HG03045 (cell line): Measurements from ENCODE around the gene CAPN1.
A peak's percentile ranks its signal among the peaks of the same experiment; 100 is the strongest.
"Not testable (repeated sequence)": the region's sequence is repeated elsewhere in the genome, so short reads cannot be mapped to it uniquely, and the experiment has no call there.

Experiments
- ATAC-seq: cut with Tn5 transposase; IDR thresholded peaks from one replicate; pipeline ENCODE4 v1.9.1; 2021; ENCODE audit warnings: mild to moderate bottlenecking, moderate library complexity; ENCODE audit not compliant: unreplicated experiment

The CAPN1 gene

GRCh38 chr11:65159012-65159411 is 22.7 kb upstream of the CAPN1 start:
- no peak for ATAC-seq

- ATAC-seq: no peak
These were observed 21.1 kb upstream of the CAPN1 start for GRCh38 chr11:65160643-65161042.

- ATAC-seq: no peak
These were observed 18.0 kb upstream of the CAPN1 start for GRCh38 chr11:65163684-65164083.

- ATAC-seq: no peak
These were observed 16.1 kb upstream of the CAPN1 start for GRCh38 chr11:65165410-65166317.

- no peak for ATAC-seq
These were observed 14.8 kb upstream of the CAPN1 start for GRCh38 chr11:65166893-65167292.

- no peak for ATAC-seq
These were observed 14.1 kb upstream of the CAPN1 start for GRCh38 chr11:65167656-65168055.

GRCh38 chr11:65169164-65169641 is 12.5 kb upstream of the CAPN1 start:
- no peak for ATAC-seq

GRCh38 chr11:65170058-65170534 is 11.6 kb upstream of the CAPN1 start, which contains the start of gene SPDYC:
TSS of gene SPDYC (plus strand) at chr11:65170233. CDS start at chr11:65171358, 1,125 bp downstream.
- no peak for ATAC-seq

- no peak for ATAC-seq
These were observed 9.1 kb upstream of the CAPN1 start for GRCh38 chr11:65172600-65172999.

- not testable (repeated sequence) for ATAC-seq
These were observed 7.1 kb upstream of the CAPN1 start for GRCh38 chr11:65174571-65175010.

- ATAC-seq: peak; percentile 53
These were observed 705 bp upstream of the CAPN1 start for GRCh38 chr11:65180877-65181568.

GRCh38 chr11:65182258-65183170 is 786 bp downstream of the CAPN1 start:
- ATAC-seq: no peak

GRCh38 chr11:65183201-65183891 is 1.6 kb downstream of the CAPN1 start:
- no peak for ATAC-seq

- ATAC-seq: no peak
These were observed 2.4 kb downstream of the CAPN1 start for GRCh38 chr11:65184146-65184545.

- no peak for ATAC-seq
These were observed 3.4 kb downstream of the CAPN1 start for GRCh38 chr11:65185171-65185570.

GRCh38 chr11:65185869-65186341 is 4.2 kb downstream of the CAPN1 start:
- ATAC-seq: no peak

- no peak for ATAC-seq
These were observed 5.0 kb downstream of the CAPN1 start for GRCh38 chr11:65186701-65187100.

GRCh38 chr11:65187146-65187675 is 5.5 kb downstream of the CAPN1 start:
- ATAC-seq: no peak

- no peak for ATAC-seq
These were observed 6.3 kb downstream of the CAPN1 start for GRCh38 chr11:65187971-65188461.
